Uterus (tissue), 4 donors: ENCODE results near the gene ZNF12. TPM values are rescaled to one million over a fixed set of nuclear protein-coding genes. Genes with fewer than 3 reads are reported as not detected.
"Not testable (repeated sequence)": the region's sequence is repeated elsewhere in the genome, so short reads cannot be mapped to it uniquely, and the experiment has no call there.

Experiments
- DNase-seq, 2 donors: peaks; one replicate each; pipeline ENCODE4 v3.0.0-alpha.2; 2019 to 2020
- H3K27ac ChIP-seq, 2 donors: fragments of 200-600 bp; sonication (generic); 1 replicate in 1 of 2; 2 replicates in 1 of 2; pipeline ENCODE4 v1.5.1; 2016 to 2018
- H3K27me3 ChIP-seq, 2 donors: fragments of 200-600 bp; sonication (generic); one replicate each; pipeline ENCODE4 v1.5.1; 2018 to 2019; ENCODE audit warnings: control low read depth in 1 of 2
- H3K36me3 ChIP-seq, 2 donors: fragments of 200-600 bp; sonication (generic); one replicate each; pipeline ENCODE4 v1.5.1; 2019; ENCODE audit warnings: control low read depth in 1 of 2
- H3K4me1 ChIP-seq, 2 donors: fragments of 200-600 bp; sonication (generic); one replicate each; pipeline ENCODE4 v1.5.1; 2018 to 2019; ENCODE audit warnings: control low read depth in 1 of 2
- H3K4me3 ChIP-seq, 2 donors: fragments of 200-600 bp; sonication (generic); 1 replicate in 1 of 2; 2 replicates in 1 of 2; pipeline ENCODE4 v1.5.1; 2018 to 2019; ENCODE audit warnings: mild to moderate bottlenecking in 1 of 2
- H3K9me3 ChIP-seq, 2 donors: fragments of 200-600 bp; sonication (generic); one replicate each; pipeline ENCODE4 v1.5.1; 2019; ENCODE audit warnings: control low read depth in 1 of 2
- POLR2A ChIP-seq, 2 donors: fragments of 450-650 bp; IDR thresholded peaks; one replicate each; pipeline ENCODE4 v1.6.1; 2016; ENCODE audit warnings: antibody characterized with exemption in 2 of 2, mild to moderate bottlenecking in 1 of 2, moderate library complexity in 1 of 2
- intact Hi-C: fragments of 100-400 bp; cut with DNase I; formaldehyde crosslinking; loops from one replicate; pipeline ENCODE4 v1.15.1; 2023; ENCODE audit warnings: low total_unique reads
- total RNA-seq, 4 donors: library from RNA; depleted of rRNA in 3 of 4; stranded (reverse); fragments of >200 nt in 3 of 4; gene quantifications; one replicate each; pipeline versions ENCODE4 v1.1.0 to v1.2.4, GENCODE V29; 2014 to 2023
- TF ChIP-seq, protein P1 (sequence below), 4 experiments: fragments of 200-600 bp in 2 of 4; fragments of 450-650 bp in 2 of 4; sonication (generic) in 2 of 4; IDR thresholded peaks; one replicate each; pipeline ENCODE4 v1.5.1; 2016 to 2019; ENCODE audit warnings: antibody characterized with exemption in 4 of 4, mild to moderate bottlenecking in 2 of 4, moderate library complexity in 1 of 4
- donor health status: DM: yes; HTN: yes; CAD: no.

The ZNF12 gene
- total RNA-seq, 4 donors from 2014 or later, result 23.5 to 54.7 (median 33.9) TPM

DNA sequence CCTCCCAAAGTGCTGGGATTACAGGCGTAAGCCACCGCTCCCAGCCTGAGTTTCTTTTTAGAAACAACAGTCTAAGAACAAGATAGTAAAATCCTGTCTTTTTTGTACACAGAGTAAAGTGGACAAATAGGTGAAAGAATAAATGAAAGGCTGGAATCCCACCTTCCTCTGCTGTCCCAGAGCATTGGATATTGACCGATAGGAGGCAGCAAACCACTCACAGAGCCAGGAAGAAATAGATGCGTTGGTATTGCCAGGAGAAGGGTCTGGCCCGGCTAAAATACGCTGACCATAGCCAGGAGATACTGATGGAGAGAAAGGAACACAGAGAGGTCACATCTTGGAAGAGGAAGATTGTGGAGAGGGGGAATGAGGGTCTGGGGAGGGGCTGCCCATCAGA lies 11.4 kb upstream of the ZNF12 start:
- no peaks in the 10 kb centered on the region for H3K27me3 ChIP-seq
- no peaks in the 10 kb centered on the region for H3K9me3 ChIP-seq
- no peaks in the 10 kb centered on the region for H3K4me1 ChIP-seq
- no peaks in the 10 kb centered on the region for H3K36me3 ChIP-seq
- H3K27ac ChIP-seq, result no peak overlapping the region
- no peak for DNase-seq
- H3K4me3 ChIP-seq, result no peak overlapping the region
- intact Hi-C loops, result no loop called here
- TF ChIP-seq, protein P1, sequence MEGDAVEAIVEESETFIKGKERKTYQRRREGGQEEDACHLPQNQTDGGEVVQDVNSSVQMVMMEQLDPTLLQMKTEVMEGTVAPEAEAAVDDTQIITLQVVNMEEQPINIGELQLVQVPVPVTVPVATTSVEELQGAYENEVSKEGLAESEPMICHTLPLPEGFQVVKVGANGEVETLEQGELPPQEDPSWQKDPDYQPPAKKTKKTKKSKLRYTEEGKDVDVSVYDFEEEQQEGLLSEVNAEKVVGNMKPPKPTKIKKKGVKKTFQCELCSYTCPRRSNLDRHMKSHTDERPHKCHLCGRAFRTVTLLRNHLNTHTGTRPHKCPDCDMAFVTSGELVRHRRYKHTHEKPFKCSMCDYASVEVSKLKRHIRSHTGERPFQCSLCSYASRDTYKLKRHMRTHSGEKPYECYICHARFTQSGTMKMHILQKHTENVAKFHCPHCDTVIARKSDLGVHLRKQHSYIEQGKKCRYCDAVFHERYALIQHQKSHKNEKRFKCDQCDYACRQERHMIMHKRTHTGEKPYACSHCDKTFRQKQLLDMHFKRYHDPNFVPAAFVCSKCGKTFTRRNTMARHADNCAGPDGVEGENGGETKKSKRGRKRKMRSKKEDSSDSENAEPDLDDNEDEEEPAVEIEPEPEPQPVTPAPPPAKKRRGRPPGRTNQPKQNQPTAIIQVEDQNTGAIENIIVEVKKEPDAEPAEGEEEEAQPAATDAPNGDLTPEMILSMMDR (IDR thresholded peaks at IDR 0.05), result no peak
- no peak for TF ChIP-seq POLR2A (IDR thresholded peaks at IDR 0.05)

- intact Hi-C loops, result not testable (repeated sequence)
Measured at GRCh38 chr7:6715898-6716297, 9.2 kb upstream of the ZNF12 start.

DNA sequence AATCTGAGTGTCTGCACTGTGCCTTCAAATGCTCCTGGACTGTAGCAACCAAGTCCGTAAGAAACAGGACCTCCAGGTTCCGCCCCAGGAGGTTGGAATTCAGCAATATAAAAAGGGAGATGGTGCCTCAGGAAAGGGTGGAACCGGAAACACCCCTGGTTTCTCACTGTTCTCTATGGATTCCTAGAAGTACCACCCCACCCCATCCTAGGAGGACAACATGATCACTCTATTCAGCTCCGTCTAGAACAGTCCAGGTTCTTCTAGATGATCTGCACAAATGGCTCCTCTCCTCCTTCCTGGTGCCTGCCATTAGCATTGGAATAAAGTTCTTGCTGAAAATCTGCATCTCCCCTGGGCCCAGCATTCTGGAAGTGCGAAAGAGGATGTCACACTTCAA lies 7.6 kb upstream of the ZNF12 start:
- no peak overlapping the region for H3K4me3 ChIP-seq
- intact Hi-C loops, result no loop called here
- no peak for TF ChIP-seq POLR2A (IDR thresholded peaks at IDR 0.05)
- TF ChIP-seq, protein P1 (IDR thresholded peaks at IDR 0.05), result no peak

More at GRCh38 chr7:6715898-6716297, 9.2 kb upstream of the ZNF12 start:
- DNase-seq, H3K9me3 ChIP-seq, H3K4me1 ChIP-seq, H3K4me3 ChIP-seq, H3K36me3 ChIP-seq, H3K27me3 ChIP-seq, H3K27ac ChIP-seq: not testable (repeated sequence)

DNA sequence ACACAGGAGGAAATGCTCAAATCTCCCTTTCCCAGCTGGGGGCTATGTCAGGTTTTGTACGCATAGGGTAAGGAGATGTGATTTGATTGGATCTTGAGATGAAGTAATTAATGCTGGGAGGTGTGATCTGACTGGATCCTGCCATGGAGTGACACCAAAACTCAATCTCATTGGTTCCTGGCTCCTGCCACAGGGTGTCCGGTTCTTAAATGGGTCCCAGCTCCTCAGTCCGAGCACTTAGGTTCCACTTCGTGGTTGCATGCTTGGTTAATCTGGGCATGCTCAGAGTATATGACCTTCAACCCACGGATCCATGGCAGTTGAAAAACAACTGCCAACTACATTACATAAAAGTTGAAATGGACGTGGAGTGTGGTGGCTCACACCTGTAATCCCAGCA lies 3.1 kb upstream of the ZNF12 start:
- H3K36me3 ChIP-seq, result no peaks in the 10 kb centered on the region
- no peak overlapping the region for H3K27ac ChIP-seq
- no peak for DNase-seq
- intact Hi-C loops, result no loop called here
- no peaks in the 10 kb centered on the region for H3K9me3 ChIP-seq
- peaks cover 7 to 8% of the 10 kb centered on the region in 2 donors for H3K4me1 ChIP-seq
- no peak for TF ChIP-seq POLR2A (IDR thresholded peaks at IDR 0.05)
- TF ChIP-seq, protein P1 (IDR thresholded peaks at IDR 0.05), result no peak
- no peak overlapping the region for H3K4me3 ChIP-seq
- no peaks in the 10 kb centered on the region for H3K27me3 ChIP-seq

More for the DNA sequence above, 7.6 kb upstream of the ZNF12 start:
- H3K4me1 ChIP-seq, result no peaks in the 10 kb centered on the region
- no peaks in the 10 kb centered on the region for H3K27me3 ChIP-seq
- H3K9me3 ChIP-seq, result no peaks in the 10 kb centered on the region
- H3K27ac ChIP-seq, result no peak overlapping the region
- H3K36me3 ChIP-seq, result no peaks in the 10 kb centered on the region
- DNase-seq, result no peak

- DNase-seq, result no peak
- Histone ChIP-seq H3K36me3 (no peaks in the 10 kb centered on the region), H3K27ac (no peak overlapping the region), H3K27me3 (no peaks in the 10 kb centered on the region), H3K4me1 (peaks cover 8% of the 10 kb centered on the region in 2 donors), H3K4me3 (no peak overlapping the region), H3K9me3 (no peaks in the 10 kb centered on the region)
- intact Hi-C loops, result no loop called here
- TF ChIP-seq, protein P1 (IDR thresholded peaks at IDR 0.05), result no peak
- TF ChIP-seq POLR2A (IDR thresholded peaks at IDR 0.05), result no peak
Measured at GRCh38 chr7:6708304-6708703, 1.6 kb upstream of the ZNF12 start.
